GM12891 (cell line): ENCODE measurements around the gene SMIM8.

Experiments used
- PAX5 ChIP-seq: IDR thresholded peaks from 2 replicates; pipeline ENCODE4 v1.6.1; 2011; ENCODE audit warnings: low read length, moderate library complexity, mild to moderate bottlenecking; ENCODE audit not compliant: insufficient read depth, severe bottlenecking
- POLR2A ChIP-seq: IDR thresholded peaks from 2 replicates; pipeline ENCODE4 v1.6.1; 2011; ENCODE audit warnings: low read depth, low read length, control low read depth
- POLR2AphosphoS5 ChIP-seq: IDR thresholded peaks from 2 replicates; pipeline ENCODE4 v1.6.1; 2011; ENCODE audit warnings: low read depth, low read length, control low read depth
- POU2F2 ChIP-seq: IDR thresholded peaks from 2 replicates; pipeline ENCODE4 v1.6.1; 2011; ENCODE audit warnings: low read depth, mild to moderate bottlenecking, control low read depth, low read length, moderate library complexity
- SPI1 ChIP-seq: IDR thresholded peaks from 2 replicates; pipeline ENCODE4 v1.6.1; 2011; ENCODE audit warnings: low read depth, low read length, control low read depth
- TAF1 ChIP-seq: IDR thresholded peaks from 2 replicates; pipeline ENCODE4 v1.6.1; 2011; ENCODE audit warnings: low read depth, low read length, control low read depth

GRCh38 chr6:87375315-87375714, 52.9 kb downstream of the SMIM8 start:
- TF ChIP-seq POLR2A (no peak), POLR2AphosphoS5 (no peak), TAF1 (no peak), PAX5 (no peak), SPI1 (no peak), POU2F2 (no peak)
